ENCODE results near the gene CAMSAP1.

The CAMSAP1 gene

DNA sequence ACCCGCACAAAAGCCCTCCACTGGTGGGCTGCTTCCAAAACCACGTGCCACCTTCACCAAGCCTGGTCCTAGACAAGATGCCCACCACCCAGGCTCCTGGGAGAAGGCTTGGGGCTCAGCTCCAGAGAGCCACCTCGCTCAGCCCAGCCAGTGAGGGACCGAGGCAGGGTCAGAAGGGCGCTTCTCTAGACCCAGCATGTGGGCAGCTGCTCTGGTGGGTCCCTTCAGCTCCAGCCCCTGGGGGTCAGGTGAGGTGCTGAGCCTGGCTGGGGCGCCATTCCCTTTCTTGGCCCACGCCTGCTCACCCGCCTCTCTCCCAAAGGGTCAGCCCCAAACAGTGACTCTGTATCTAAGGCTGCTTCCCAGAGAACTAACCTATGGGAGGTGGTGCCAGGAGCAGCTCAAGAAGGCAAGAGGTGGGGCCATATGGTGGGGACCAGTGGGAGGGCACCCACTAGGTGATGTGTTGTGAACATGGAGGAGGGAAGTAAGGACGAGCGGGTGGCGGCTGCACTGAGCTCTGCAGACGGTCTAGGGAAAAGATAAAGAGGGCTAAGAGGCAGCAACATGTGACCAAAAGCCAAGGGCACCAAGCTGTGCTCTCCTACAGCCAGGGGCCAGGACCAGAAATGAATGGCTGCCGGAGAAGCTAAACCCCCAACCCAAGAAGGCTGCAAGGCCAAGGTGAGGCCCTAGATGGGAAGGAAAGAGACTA, 79.3 kb downstream of the CAMSAP1 start:
- DNase-seq = no peak

- DNase-seq = no peak
Observed at GRCh38 chr9:135827301-135827700, 80.0 kb downstream of the CAMSAP1 start.

DNA sequence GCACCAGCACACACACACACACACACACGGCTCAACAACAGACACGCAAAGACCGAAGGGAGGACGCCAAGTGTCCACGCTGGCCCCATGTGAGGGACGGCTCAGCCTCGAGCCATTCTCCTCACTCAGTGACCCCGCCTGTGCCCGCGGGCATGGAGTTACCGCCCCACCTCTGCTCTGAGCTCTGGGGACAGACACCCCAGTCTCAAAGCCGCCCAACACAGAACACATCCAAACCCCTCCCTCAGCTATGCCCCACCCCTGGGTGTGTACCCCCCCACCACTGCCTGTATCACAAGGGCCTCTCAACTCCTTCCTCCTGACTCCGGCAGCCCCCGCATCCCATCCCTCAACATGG, 81.2 kb downstream of the CAMSAP1 start:
- no peak for DNase-seq

DNA sequence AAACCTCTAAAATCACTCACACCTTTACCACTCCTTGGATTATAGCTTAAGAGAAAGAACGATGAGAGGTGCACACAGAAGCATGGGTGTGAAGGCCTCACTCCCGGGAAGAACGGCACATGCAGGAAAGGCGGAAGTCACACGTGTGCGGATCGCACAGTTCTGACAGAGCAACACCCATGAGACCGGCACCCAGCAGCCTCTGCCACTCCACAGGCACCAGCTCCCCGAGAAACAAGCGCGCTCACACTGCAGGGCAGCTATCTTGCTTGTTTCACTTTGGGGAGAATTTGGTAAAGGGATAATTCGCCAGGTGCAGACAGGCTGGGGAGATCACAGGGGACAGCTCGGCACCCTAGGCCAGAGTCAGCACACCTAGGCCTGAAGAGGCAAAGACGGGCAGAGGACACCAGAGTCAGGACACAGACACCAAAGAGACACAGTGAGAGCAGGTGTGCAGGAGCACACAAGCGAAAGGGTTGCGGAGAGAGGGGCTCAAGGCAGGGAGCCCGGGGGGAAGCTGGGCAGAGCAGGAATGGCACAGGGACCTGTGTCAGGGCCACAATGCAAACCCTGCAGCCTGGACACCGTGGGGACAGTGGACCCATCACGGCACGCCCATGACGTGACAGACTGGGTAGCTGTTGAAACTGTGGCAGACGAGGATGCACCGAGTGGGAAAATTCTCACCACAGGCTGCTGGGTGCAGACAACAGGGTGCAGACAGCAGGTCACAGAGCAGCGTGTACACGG, 81.7 kb downstream of the CAMSAP1 start:
- DNase-seq = no peak

- DNase-seq = no peak
Observed at GRCh38 chr9:135823036-135823435, 84.3 kb downstream of the CAMSAP1 start.

DNA sequence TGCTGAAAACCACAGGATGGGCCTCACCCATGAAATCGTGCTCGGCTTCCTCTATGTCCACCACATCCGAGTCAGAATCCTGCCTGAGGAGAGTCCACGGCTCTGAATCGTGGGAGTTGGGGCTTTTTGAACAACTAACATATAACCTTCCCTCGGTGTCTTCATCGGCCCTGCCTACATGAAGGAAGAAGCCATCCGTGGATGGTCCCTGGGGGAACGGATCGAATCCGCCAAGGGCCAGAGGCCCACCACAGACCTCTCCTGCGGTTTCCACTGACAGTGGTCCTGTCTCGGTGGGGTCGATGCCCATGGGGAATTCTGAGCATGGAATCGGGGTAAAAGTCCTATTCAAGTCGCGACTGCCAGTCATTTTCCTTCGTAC, 85.0 kb downstream of the CAMSAP1 start:
- DNase-seq = no peak

GRCh38 chr9:135821733-135822373, 85.5 kb downstream of the CAMSAP1 start:
- no peak for DNase-seq

DNA sequence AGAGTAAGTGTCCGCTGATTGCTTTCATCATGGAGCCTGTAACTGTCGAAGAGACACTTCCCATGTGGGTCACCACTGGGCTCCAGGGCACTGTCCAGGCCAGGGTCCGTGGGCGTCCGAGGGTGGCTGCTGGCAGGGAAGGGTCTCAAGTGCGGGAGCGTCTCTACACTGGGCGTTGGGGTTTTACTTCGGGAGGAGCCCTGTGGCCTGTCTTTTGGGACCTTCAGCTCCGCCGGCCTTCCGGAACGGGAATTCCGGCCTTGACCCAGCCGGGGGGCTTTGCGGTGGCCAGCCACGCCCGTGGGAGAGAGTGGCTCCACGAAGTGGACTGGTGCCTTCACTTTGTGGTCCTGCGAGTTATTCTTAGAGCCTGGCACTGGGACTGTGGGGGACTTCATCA, 86.2 kb downstream of the CAMSAP1 start:
- no peak for DNase-seq

DNA sequence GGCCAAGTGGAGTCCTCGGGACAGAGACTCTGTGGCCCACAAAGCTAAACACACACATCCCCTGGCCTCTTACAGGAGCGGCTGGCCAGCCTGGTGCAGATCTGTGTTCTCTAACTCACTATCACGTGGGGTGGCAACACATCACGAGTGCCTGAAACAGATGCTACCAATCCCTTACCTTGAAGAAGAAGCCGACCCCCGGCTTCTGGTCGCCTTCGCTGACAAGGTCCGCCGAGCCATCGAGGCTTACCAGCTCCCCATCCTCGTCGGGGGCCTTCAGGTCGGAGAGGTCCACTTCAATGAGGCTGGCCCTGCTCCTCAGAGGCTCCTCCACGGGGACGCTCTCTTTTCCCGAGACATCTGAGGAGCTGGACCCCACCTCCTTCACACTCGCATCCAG, 86.7 kb downstream of the CAMSAP1 start:
- no peak for DNase-seq

- DNase-seq = no peak
Observed at GRCh38 chr9:135819905-135820304, 87.4 kb downstream of the CAMSAP1 start.

DNA sequence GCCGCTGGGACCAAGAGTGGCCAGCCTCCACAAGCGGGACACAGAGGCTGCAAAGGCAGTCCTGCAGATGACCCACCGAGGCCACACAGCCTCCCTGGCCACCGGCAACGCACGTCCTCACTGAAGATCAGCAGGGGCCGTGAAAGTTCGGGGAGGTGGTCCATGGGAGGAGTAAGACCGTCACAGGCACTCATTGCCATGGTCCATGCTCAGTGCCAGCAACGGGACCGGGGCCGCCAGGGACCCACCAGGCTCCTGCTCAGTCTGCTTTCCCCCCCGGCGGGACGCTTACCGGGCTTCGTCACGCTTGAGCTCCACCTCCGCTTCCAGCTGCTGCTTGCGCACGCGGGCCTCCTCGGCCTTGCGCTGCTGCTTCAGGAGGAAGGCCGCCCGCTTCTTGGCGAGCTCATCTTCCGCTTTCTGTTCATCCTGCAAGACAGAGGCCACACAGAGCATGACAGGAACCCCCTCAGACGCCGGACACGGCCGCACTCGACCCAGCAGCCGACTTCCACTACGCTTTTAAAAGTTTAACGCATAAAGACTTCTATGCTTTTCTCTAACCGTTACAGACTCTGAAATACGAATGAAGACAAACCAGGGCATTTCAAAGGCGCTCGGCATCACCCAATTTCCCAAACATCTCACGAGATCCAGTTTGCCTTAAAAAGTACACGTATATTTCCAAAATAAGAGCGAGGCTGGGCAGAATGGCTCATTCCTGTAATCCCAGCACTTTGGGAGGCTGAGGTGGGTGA, 88.4 kb downstream of the CAMSAP1 start:
- no peak for DNase-seq

- no peak for DNase-seq
Observed at GRCh38 chr9:135817951-135818717, 89.2 kb downstream of the CAMSAP1 start.

- no peak for DNase-seq
Observed at GRCh38 chr9:135816651-135816970, 90.7 kb downstream of the CAMSAP1 start.

GRCh38 chr9:135815830-135816650, 91.3 kb downstream of the CAMSAP1 start:
- DNase-seq = no peak

DNA sequence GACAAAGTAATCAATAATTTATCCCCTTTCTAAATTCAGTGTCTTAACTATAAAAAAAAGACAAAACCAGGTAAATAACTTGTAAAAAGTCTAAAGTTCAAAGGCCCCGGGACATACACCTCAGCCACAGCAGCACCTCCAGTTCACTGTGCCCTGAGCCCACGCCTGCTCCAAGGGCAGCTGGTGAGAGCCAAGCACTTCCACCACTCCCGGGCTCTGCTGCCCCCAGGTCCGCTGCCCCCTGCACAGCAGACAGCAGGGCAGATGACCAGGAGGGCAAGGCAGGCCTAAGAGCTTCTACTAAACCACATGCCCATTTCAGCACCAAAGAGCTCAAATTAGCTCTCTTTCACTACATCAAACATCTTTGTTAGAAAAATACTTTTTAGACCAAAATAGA, 91.9 kb downstream of the CAMSAP1 start:
- DNase-seq = no peak

DNA sequence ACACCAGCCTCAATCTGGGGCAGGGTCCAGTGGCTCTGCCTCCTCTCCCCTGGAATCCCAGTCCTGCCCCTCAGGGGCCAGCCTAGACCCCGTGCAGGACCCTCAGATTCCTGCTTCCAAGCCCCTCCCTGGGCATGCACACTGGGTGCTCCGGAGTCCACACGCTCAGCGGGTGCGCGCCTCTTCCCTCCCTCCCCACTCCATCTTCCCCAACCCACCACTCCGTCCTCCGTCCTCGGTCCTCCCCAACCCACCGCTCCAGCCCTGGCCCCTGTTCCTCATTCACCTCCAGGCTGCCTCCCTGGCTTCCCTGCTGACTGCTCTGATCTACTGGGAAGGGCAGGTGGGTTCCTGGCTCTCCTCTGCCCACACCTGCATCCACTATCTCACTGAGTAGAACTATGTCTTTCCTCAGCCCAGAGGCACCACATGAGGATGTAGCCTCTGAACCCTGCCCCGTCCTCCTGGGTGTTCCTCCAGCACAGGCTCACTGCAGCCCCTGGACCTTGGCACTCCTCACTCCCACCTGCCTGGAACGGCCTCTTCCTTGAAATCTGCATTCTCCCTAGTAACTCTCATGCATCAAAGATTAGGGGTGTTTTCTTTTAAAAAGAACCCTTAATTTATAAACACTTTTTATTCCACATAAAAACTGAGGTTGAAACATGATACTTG, 92.8 kb downstream of the CAMSAP1 start:
- DNase-seq = no peak

DNA sequence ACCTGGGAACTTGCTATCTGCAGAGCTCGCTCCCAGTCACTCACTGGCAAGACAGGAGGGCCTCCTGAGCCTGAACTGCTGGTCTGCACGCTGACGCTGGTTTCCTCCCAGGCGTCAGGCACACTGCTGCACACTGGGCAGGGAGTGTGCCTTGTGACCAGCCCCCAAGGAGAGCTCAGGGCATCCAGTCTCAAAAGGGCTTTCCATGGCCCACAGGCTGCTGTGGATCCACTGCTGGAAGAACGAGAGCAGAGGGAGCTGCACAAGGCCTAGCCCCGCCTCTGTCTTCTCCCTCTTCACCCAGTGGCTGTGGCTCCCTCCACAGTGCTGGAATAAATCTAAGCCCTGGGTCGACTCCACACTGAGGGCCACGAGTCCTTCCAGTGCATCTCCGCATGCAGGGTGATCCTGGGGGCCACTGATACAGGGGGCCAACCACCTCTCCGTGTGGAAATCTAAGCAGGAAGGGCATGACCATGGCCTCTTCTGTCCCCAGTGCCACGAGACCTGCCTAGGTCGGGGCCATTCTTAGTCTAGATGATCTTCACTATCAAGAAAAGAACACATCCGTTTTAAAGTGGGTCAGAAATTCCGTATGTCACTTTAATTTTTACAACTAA, 93.6 kb downstream of the CAMSAP1 start:
- no peak for DNase-seq

DNA sequence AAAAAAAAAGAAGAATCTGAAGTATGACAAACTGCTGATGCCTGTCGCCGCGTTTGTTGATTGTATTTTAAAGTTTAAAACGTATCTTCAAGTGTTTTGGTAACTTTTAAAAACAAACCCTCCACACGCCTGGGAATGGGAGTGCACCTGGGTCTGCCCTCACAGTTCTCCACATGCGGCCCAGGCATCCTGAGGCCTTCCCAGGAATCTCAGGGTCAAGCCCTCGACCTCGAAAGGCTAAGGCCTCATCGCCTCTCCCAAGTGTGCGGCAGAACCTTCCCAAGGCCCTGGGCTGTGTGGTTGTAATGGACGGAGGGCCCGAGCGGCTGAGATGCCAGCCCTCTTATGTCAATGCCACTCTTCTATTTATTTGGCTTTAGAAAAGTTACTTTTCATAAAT, 94.4 kb downstream of the CAMSAP1 start:
- no peak for DNase-seq

DNA sequence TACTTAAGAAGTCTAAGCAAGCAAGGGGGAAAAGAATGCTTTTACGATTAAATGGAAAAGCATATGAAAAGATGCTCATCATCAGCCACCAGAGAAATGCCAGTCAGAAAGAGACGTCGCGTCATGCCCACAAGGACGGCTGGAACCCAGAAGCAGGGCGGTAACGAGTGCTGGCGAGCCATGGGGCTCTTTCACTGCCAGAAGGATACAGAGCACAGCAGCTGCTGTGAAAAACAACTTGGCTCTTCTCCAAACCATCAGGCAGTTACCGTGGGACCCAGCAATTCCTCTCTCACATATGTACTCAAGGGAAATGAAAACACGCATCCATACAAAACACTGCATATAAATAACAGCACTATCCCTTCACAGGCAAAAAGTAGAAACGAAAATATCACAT, 95.5 kb downstream of the CAMSAP1 start:
- peak; percentile 90 for DNase-seq

DNA sequence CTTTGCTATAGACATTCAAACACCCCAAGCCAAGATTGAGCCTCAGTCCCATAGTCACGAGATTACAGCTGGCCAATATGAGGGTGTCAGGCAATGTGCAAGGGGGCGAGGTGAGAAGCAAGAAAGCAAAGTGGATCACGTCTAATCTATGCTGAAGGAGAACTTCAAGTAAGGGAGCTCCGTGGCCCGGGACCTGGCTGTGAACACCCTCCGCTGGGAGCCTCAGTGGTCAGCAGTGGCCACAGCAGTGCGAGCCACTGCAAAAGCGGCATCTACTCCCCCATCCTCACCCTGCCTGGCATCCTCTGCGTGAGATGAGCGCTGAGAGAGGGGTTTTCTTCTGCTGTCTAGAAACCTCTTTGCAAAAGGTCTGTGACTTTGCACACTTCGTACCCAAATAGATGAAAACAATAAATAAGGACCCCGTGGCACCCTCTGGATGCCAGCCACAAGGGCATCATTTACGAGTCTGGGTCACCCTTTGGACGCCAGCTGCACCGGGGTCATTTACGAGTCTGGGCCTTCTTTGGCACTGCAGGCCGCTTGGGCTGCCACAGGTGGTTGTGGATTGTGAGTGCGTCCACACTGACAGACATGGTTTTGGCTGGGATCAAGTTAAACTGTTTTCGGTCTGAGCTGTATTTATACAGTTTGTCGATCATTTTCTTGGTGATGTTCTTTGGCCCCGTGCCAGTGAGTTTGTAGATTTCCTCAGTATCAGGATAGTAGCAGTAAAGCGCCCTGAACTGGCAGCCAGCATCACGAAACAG, 96.4 kb downstream of the CAMSAP1 start:
- DNase-seq = no peak

Measured in NCI-H1105 treated with DMSO at 0.1 percent for 48 hours (cell line).